HG03039 (cell line): Measurements from ENCODE around the gene CCL2.

Experiments
- ATAC-seq: cut with Tn5 transposase; IDR thresholded peaks from one replicate; pipeline ENCODE4 v1.9.1; 2021; ENCODE audit warnings: mild to moderate bottlenecking, moderate library complexity; ENCODE audit not compliant: unreplicated experiment

The CCL2 gene

DNA sequence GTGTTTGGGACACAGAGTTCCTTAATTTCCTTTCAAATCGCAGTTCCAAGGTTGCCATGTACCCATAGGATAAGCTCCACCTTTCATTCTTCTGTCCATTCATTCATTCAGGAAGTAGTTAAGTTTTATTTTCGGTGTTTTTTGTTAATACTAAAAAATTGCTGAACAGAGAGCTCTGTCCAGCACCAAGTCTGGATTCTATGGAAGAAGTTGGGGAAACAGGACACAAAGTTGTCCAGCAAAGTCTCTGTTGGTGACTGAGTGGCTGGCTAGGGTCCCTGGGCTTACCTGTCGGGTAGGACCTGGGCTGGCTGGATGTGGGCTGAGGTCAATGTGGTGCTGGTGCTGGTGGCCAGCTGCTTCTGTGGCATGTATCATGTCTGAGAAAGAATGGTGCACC, 17.6 kb upstream of the CCL2 start:
- ATAC-seq, result no peak

DNA sequence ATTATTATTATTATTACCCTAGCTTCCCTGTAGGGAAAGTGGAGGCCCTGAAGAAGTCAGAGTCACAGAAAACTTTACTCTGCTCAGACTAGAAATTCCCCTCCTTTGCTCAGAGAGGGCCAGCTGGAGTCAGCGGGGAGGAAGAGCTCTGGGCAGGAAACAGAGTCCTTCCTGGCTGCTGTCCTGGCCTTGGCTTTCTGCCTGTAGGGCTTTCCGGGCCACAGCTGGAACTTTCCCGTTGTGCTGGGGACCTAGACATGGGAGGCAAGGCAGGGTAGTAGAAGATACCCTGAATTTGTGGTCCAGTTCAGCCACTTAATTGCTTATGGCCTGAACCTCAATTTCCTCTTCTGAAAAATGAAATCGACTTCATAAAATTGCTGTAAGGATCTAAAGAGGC, 14.0 kb upstream of the CCL2 start:
- no peak for ATAC-seq

DNA sequence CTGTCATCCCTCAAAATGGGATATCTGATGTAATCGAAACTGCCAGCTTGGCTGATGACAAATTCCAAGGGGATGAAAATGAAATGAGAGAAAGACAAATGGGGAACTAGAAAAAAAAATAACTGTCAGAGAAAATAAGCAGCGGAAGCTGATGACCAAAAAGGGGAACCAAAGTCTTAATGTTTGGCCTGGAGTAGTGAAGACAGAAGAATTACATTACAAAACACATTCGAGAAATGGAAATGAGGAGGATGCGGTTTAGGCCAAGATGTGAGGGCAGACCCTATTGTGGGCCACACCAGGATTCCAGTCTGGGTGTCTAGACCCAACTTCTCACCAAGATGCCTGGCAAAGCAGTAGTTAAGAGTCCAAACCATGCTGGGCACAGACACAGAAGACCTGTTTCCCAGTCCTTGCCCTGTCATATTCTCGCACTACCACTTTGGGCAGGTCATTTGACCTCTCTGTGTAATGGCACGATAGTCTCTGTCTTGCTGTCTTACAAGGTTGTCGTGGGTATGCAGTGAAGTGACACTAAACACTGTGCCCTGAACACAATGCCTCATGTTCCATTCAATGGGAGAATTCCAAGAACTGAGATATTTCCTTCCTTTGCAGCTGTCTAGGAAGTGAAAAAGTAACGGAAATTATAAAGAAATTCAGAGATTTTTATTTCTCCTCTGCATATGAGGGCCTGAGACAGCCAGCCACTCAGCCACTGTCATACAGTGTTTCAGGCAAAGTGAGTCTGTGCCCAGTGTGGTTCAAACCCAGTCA, 12.3 kb upstream of the CCL2 start:
- no peak for ATAC-seq

DNA sequence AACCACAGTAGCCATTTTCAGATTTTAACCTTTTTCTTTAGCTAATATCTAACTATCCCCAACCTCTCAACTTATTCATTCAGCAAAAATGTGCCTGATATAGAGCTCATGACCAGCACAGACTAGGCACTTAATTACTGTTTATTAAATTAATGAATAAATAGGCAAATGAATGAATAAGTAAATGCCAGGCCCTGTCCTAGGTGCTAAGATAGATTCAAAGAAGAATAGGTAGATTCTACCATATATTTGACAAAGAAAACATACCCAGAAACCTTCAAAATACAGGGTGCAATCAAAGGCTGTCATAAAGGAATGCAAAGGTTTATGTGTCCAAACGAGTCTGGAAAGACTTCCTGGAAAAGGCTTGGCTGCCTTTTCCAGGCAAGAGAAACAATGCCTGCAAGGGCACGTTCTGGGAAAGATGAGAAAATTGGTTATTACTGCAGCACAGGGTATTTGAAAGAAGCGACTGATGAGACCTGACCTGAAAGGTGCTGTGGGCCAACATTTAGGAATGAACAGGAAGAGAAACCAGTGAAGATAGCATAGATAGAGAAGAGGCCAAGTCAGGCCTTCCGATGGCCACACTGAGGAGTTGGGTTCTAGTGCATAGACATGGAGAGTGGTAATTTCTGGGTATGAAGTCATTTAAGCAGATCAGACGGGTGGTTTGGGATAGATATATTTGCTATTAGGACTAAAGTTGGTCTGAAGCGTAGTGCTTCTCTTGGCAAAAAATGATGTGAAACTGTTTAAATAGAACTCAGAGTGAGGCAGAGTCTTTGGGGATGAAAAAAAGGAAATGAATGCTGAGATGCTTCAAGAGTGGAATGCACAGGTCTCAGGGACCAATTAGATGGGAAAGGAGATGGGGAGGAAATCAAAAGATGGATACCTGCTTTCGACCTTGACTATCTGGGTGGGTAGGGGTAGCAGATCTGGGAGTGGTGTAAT, 11.4 kb upstream of the CCL2 start:
- ATAC-seq, result no peak

DNA sequence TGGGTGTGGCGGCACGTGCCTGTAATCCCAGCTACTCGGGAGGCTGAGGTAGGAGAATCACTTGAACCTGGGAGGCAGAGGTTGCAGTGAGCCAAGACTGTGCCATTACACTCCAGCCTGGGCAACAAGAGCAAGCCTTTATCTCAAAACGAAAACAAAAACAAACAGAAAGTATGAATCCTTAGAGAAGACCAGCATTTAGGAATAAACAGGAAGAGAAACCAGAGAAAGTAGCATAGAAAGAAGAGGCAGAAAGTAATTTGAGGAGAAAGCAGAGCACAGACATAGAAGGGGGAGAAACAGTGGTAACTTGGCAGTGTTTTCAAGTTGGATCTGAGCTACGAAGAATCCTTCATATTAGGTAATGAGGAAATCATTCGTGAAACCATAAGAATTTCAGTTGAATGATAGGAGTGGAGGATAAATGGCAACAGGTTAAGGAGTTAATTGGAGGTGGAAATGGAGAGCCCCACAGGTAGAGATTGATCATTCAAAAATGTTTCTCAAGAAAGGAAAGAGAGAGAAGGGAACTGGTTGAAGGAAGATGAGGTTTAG, 9.7 kb upstream of the CCL2 start:
- no peak for ATAC-seq

DNA sequence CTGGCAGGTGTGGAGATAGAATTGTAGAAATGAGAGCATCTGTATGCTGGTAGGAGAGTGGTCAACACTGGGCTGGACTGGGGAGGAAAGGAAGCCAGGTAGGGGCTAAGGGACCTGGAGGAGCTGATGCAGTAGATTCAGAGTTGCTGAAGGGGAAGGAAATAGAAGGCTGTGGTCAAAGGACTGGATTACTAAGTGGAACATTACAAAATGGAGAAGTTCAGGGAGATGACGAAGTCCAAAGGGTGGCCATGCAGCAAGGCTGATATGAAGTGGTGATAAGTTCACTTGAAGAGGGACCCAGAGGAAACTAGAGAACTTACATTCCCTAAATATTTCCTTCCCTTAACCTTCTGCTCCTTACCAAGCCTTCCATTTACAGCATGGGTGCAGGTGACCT, 8.6 kb upstream of the CCL2 start:
- ATAC-seq, result no peak

DNA sequence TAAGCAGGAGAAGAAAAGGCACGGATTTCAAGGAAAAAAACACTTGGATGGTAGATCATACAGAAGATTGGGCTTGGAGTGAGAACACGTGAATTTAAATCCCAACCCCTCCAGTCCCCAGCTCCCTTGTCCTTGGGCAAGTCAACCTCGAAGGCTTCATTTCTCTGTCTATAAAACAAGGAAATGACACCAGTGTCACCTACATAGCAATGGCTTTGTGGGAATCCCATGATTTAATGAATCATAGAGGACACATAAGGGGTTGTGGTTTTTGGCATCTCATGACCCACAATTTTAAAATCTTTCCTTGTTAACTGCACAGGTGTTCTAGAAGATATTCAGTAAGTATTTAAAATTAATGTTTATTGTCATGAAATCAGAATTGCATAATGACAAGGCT, 8.2 kb upstream of the CCL2 start:
- ATAC-seq, result no peak

GRCh38 chr17:34248511-34249024, 6.5 kb upstream of the CCL2 start:
- no peak for ATAC-seq

- no peak for ATAC-seq
Observed at GRCh38 chr17:34249061-34249460, 6.0 kb upstream of the CCL2 start.

DNA sequence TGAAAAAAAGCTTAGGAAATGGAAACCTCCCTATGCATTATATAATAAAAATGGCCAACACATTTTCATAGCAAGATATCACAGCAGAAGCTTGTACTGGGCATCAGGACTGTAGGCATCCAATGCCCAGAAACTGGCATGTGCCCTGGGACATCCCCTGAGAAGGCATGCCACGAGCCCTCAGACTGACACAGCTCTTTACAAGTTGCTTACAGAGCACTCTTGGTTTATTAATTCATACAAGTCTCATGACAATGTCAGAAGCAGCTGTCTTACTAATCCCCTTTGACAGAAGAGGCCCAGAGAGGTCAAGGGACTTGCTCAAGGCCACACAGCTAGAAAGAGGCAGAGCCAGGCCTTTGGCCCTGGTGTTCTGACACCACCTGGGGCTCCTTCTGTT, 5.6 kb upstream of the CCL2 start:
- no peak for ATAC-seq

GRCh38 chr17:34251186-34251585, 3.9 kb upstream of the CCL2 start:
- ATAC-seq, result no peak

GRCh38 chr17:34252095-34252443, 3.0 kb upstream of the CCL2 start:
- no peak for ATAC-seq

GRCh38 chr17:34252444-34253138, 2.5 kb upstream of the CCL2 start:
- ATAC-seq, result no peak

GRCh38 chr17:34253139-34253525, 2.0 kb upstream of the CCL2 start:
- ATAC-seq, result no peak

DNA sequence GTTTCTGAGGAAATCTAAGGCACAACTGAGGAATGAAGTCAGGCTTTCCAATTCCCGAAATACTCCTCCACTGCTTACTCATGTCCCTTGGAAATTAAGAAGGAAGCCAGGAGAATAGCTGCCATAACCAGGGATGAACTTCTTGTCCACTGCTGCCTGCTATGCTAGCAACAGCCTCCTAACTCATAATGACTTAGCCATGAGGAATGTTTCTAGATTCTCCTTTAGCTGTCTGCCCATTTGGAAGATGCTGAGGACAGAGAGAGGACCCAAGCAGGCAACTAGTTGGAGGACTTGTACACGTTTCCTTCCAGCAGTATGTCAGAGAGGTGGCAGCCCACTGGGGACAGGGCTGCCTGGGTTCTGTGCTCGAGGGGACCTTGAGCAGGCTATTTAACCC, 939 bp upstream of the CCL2 start:
- no peak for ATAC-seq

DNA sequence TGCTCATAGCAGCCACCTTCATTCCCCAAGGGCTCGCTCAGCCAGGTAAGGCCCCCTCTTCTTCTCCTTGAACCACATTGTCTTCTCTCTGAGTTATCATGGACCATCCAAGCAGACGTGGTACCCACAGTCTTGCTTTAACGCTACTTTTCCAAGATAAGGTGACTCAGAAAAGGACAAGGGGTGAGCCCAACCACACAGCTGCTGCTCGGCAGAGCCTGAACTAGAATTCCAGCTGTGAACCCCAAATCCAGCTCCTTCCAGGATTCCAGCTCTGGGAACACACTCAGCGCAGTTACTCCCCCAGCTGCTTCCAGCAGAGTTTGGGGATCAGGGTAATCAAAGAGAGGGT, 272 bp downstream of the CCL2 start:
- no peak for ATAC-seq

GRCh38 chr17:34255841-34256240, 756 bp downstream of the CCL2 start:
- ATAC-seq, result no peak

- ATAC-seq, result no peak
Observed at GRCh38 chr17:34257299-34257985, 2.4 kb downstream of the CCL2 start.

- ATAC-seq, result no peak
Observed at GRCh38 chr17:34257986-34258326, 2.9 kb downstream of the CCL2 start.

GRCh38 chr17:34259146-34259545, 4.1 kb downstream of the CCL2 start:
- no peak for ATAC-seq

DNA sequence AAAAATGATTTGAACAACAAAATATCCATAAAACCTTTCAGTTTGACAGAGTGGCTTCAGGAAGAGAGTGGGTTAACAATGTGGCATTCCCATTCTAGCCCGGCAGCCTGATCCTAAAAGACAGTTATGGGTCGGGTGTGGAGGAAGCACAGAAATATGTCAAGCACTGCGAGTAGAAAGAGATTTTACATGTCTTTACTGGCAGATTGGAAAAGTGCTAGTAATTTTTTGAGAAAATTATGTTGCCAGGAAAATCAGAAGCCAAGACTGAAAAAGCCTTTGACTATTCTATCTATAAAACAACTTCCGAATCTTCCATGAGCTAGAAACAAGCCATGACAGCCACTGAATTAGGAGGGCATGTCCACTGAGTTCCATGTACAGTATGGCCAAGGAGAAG, 5.8 kb downstream of the CCL2 start:
- ATAC-seq, result no peak
